Dermis microvascular lymphatic vessel endothelial cell (primary cell): ENCODE results near the gene WBP4. TPM values are rescaled to one million over a fixed set of nuclear protein-coding genes. Genes with fewer than 3 reads are reported as not detected.
A peak's percentile ranks its signal among the peaks of the same experiment; 100 is the strongest.
"Not testable (repeated sequence)": the region's sequence is repeated elsewhere in the genome, so short reads cannot be mapped to it uniquely, and the experiment has no call there.

Source experiments
- DNase-seq, 2 donors: peaks; one replicate each; pipeline versions ENCODE4 v3.0.0 to v3.0.0-alpha.2; 2010; ENCODE audit warnings: low read depth in 2 of 2
- total RNA-seq: library from RNA; depleted of rRNA; stranded (reverse); fragments of >200 nt; gene quantifications from 2 replicates; pipeline ENCODE4 v1.2.1, GENCODE V29; 2014

Gene WBP4
- total RNA-seq, result 4.7 TPM in 2 replicates

DNA sequence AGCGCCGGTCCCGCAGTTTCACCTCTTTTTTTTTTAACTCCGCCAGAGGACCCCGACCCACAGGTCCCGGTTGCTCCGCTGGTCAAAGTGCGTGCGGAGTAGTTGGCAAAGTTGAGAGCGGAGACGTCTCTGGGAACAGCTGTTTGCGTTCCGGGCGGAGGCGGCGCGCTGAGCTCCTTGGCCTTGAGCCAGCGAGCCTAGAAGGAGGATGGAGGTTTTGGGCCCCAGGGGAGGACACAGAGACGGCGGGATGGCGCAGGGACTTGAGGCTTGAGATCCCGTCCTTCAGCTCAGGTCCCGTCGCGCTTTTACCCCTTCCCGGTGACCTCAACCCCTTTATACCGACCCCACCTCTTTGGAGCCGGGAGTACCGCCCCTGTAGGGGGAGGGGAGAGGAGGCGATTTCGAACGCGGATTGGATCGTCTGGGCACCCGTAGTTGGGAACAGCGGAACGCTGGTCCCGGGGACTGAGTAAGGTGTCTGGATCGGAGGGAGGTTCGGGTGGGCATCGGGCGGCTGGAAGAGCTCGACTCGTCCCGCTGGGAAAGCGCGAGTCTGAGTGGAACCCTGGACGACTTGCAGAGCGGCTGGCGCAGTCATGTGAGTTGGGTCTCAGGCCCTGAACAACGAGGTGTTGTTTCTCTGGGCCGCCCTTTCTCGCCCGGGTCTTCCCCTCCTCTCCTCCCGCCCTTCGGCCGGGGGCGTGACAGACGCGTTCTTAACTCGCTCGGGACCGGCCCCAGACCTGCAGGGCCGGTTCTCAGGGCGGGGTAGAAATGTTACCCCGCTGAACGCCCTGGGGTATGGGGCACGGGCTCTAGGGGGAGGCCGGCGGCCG is at the start of gene WBP4:
TSS of gene WBP4 (plus strand) at position 435 of the 839 bp plus-strand sequence. CDS start at position 600, 165 bp downstream.
- peak; percentile 94 to 96 for DNase-seq

- DNase-seq, result no peak
Observed at GRCh38 chr13:41012536-41012935, 48.8 kb upstream of the WBP4 start.

DNA sequence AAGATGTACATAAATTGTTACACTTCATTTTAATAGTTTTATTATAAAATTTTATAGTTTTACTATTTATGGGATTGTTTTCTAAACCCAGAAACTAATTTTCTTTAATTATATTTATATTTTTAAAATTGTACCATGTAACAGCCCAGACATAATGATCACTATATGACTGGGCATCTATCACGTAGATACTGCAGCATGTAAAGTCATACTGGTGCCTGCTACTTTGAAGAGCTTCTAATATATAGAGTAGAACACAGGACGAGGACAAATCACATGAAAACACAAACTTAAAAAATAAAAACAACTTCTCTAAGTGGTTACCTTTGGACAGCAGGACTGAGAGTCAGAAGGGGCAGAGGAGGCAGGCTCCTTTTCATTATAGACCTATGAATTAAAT is 47.5 kb upstream of the WBP4 start:
- no peak for DNase-seq

DNA sequence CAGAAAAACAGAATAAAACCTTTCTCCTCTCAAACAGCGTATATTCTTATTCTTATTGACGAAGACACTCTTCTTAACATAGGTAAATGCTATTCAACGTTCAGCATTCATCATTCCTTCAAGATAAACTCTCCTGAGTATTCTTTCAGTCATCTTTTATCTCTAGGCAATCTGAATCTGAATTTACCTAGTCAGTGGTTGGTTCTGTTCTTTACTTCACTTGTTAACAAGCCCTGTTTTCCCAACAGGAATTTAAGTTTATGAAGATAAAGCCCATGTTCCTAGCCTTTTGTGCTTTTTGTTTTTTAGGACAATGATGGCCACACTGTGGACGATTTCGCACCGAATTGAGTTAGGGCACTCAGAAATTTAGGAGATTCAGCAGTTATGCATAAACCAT is 45.4 kb upstream of the WBP4 start:
- no peak for DNase-seq

DNA sequence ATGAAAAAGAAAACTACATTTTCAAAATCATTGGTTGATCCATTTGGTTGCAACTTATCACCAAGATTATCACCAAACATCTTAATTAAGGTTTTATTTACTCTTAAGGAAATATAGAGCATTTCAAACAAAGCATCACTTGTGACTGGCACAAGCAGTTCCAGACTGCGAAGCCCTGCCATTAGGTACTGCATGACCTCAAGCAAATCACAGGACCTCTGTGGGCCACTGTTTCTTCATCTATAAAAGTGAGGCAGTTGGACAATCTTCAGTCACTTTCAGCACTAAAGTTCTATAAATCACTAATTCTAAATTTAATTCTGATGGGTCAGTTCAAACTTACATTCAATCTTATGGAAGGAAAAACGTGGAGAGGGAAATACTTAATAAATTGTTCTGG is 44.1 kb upstream of the WBP4 start:
- no peak for DNase-seq

DNA sequence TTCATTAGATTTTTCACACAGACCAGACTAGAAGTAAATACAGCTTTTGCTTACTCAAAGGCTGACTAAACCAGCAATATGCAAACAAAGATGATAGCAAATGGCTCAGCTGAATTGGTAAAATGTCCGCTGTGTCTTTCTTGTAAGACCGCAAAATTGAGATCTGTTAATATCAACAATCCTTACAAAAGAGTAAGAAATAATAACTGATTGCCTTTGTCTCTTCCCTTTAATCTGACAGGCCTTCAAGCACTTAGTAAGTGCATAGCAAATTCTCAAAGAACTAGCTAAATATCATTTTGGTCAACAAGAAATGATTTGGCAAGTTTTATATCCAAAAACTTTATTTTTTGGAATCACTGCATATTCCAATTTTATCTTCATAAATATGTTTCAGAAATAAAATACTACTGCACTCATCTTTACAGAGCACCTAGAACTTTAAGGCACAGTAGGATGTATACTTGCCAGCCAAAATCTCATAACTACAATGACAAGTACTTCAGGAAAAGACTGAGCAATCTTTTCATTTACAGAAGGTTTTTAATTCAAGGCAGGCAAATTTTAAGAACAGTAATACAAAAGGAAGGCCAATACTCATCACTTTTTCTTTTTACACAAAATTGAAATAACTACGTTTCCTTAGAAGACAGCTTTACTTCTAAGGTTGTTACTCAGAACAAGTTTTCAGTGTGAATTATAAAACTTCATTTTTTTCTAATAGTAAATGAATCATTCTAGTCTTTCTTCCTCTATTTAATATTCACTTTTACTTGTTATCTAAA is 43.3 kb upstream of the WBP4 start:
- DNase-seq, result no peak

- DNase-seq, result no peak
Observed at GRCh38 chr13:41018602-41018948, 42.7 kb upstream of the WBP4 start.

- DNase-seq, result peak; percentile 27 to 79
Observed at GRCh38 chr13:41019011-41019487, 42.3 kb upstream of the WBP4 start, which contains the start of gene ELF1. TSS of gene ELF1 (minus strand) at chr13:41019316. CDS start at chr13:40982054, 37,262 bp downstream.

DNA sequence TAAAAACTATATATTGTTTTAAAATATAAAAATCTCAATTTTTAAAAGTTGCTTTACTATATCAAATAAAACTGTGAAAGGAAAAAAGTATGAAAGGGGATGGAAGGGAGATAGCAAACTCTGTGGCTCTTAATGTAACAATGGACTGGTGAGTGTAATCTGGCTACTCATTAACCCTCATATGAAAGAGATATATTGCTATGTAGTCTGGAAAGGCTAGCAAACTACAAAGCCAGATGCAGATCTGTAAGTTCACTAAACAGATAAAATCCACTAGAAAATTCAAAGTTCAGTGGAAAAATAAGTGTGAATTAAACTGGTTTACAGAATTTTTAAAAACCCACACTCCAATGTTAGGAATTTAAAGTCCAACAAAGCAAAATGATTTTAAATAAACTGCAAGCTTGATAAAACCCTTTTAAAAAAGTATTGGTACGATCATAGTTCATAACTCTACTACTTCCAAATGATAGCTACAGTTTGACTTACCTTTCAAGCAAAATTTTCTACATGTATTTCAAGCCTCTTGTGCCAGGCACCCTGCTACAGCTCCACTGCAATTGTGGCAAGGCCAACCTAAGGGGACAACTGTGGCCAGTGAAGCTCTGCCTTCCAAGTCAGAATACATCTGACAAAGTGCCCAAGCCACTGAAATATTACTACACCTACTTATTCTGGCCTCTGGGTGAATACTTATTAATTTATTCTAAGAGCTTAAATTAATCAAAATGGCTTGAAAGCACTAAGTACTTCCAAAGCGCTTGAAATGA is 41.5 kb upstream of the WBP4 start:
- no peak for DNase-seq

DNA sequence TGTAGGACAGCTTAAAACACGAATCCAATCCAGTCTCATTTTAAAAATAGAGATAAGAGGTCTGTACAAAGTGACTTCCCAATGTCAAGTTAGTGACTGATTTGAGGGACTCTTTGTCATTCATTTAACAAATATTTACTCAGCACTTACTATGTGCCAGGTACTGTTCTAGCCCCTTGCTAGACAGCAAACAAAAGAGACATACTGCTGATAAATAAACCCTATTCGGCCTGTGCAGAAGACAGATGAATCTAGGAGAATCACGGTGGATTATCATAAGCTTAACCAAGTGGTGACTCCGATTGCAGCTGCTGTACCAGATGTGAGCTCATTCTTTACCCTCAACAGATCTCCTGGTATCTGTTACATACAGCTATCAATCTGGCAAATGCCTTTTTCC is 35.8 kb upstream of the WBP4 start:
- DNase-seq, result no peak

- DNase-seq, result no peak
Observed at GRCh38 chr13:41026788-41027187, 34.5 kb upstream of the WBP4 start.

DNA sequence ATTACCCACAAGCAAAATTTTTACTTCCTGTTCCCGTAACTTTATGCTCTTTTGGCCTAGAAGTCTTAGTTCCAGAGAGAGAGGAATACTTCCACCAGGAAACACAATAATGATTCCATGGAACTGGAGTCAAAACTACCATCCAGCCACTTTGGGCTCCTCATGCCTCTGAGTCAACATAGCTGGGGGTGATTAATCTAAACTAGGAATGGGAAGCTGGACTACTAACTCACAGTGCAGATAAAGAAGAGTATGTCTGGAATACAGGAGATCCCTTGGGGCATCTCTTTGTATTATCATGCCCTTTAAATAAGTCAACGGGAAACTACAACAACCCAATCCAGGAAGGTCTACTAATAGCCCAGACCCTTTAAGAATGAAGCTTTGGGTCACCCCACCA is 33.3 kb upstream of the WBP4 start:
- DNase-seq, result peak in 1 of 2 donors; percentile 15

DNA sequence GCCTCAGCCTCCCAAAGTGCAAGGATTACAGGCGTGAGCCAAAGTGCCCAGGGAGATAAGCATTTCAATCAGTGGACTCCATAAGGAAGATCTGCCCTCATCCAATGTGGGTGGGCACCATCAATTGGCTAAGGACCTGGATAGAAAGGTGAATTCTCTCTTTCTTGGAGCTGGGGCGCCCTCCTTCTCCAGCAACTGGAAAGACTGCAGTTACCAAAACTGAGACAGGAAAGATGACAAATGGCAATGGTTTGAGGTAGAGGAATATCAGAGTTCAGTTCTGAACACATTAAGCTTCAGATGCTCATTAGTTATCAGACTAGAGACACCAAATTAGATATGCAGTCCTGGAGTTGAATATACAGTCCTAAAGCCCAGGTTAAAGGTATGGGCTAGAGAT is 31.7 kb upstream of the WBP4 start:
- DNase-seq, result no peak

DNA sequence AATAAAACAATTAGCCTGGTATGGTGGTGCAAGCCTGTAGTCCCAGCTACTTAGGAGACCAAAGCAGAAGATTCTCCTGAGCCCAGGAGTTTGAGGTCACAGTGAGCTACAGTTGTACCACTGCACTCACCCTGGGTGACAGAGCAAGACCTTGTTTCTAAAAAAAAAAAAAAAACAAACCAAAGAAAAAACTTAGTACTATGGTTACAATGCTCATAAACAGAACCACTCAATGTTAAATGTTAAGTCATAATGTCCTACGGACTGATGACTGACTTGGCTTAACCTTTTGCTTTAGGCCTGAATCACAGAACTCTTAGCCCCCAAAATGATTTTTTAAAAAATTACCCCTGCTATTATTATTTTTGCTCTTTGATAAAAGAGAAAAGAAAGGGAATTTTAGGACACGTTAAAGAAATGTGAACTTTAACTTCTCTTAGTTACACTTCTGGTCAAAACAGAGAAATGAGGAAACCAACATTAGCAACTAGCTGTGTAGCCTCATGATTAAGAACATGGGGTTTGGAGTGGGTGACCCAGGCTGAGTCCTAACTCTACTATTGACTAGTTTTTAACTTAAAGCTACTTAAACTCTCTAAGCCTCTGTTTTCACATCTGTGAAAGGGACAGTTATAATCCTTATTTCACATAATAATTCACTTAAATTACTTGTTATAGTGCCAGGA is 28.5 kb upstream of the WBP4 start:
- no peak for DNase-seq

DNA sequence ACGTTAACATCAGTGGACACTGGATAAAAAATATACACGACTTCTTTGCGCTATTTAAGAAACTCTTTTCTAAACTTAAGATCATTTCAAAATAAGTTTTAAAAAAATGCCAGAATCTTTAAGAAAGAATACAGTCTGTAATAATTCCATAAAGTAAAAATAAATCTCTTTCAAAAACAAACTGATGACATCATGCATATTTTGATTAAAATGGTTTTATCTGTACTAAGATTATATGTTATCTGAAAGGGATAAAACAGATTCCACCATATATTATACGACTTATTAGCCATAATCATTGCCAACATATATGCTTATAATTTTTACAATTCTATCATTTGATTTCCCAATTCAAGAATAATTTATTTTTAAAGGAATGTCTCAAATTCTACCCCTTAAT is 26.9 kb upstream of the WBP4 start:
- no peak for DNase-seq

DNA sequence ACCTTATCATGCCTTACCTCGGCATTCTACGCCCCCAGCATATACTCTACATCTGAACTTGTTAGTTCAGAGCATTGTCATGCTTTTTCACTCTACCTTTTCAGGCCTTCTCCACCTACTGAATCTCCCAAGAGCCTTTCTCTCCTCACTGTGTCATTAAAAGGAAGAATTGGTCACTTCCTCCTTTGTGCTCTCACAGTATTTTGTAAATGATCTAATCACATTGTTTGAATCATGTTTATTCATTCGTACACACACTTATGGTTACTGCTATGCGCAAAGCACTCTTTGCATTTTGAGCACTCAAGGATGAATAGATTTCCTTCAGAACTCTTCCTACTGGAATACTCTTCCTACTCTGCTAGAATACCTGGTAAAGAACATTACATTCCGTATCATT is 26.4 kb upstream of the WBP4 start:
- DNase-seq, result peak in 1 of 2 donors; percentile 77

DNA sequence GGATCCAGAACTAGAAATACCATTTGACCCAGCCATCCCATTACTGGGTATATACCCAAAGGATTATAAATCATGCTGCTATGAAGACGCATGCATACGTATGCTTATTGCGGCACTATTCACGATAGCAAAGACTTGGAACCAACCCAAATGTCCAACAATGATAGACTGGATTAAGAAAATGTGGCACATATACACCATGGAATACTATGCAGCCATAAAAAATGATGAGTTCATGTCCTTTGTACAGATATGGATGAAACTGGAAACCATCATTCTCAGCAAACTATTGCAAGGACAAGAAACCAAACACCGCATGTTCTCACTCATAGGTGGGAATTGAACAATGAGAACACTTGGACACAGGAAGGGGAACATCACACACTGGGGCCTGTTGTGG is 24.8 kb upstream of the WBP4 start:
- not testable (repeated sequence) for DNase-seq

GRCh38 chr13:41039746-41040145 is 21.6 kb upstream of the WBP4 start:
- DNase-seq, result peak in 1 of 2 donors; percentile 57

GRCh38 chr13:41040584-41041334 is 20.6 kb upstream of the WBP4 start:
- peak in 1 of 2 donors; percentile 23 for DNase-seq

DNA sequence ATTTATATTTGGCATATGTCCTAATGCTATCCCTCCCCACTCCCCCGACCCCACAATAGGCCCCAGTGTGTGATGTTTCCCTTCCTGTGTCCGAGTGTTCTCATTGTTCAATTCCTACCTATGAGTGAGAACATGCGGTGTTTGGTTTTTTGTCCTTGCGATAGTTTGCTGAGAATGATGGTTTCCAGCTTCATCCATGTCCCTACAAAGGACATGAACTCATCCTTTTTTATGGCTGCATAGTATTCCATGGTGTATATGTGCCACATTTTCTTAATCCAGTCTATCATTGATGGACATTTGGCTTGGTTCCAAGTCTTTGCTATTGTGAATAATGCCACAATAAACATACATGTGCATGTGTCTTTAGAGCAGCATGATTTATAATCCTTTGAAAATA is 18.9 kb upstream of the WBP4 start:
- DNase-seq, result not testable (repeated sequence)
